Activated CD8-positive, alpha-beta memory T cell treated with anti-CD3 and anti-CD28 coated beads, Interleukin-2, amount 10 ng/mL, durations not matched to agents 7 days and 5 days (primary cell): ENCODE results near the gene NUBPL. TPM values are rescaled to one million over a fixed set of nuclear protein-coding genes. Genes with fewer than 3 reads are reported as not detected.
"Not testable (repeated sequence)": the region's sequence is repeated elsewhere in the genome, so short reads cannot be mapped to it uniquely, and the experiment has no call there.

Experiments
- ATAC-seq: fragments of 150-1000 bp; cut with Tn5 transposase; one replicate; pipeline ENCODE4 v1.10.0; 2021; ENCODE audit warnings: moderate library complexity
- CTCF ChIA-PET: fragments of 350-600 bp; sonication (Branson Sonifier 250); formaldehyde crosslinking; loops from one replicate; lab custom pipeline; 2021; ENCODE audit warnings: antibody characterized with exemption; lab: Charles Lee
- DNase-seq: peaks from one replicate; pipeline ENCODE4 v3.0.0-alpha.2; 2020
- H3K27ac Mint-ChIP-seq: one replicate; pipeline ENCODE4 v1.8.0; 2021; ENCODE audit warnings: mild to moderate bottlenecking, mixed read lengths
- H3K27me3 Mint-ChIP-seq: one replicate; pipeline ENCODE4 v1.8.0; 2021; ENCODE audit warnings: mixed read lengths
- H3K36me3 Mint-ChIP-seq: one replicate; pipeline ENCODE4 v1.8.0; 2021; ENCODE audit warnings: mild to moderate bottlenecking, mixed read lengths
- H3K4me1 Mint-ChIP-seq: one replicate; pipeline ENCODE4 v1.8.0; 2021; ENCODE audit warnings: mixed read lengths
- H3K4me3 Mint-ChIP-seq: one replicate; pipeline ENCODE4 v1.8.0; 2021; ENCODE audit warnings: mild to moderate bottlenecking, moderate library complexity, mixed read lengths
- H3K9me3 Mint-ChIP-seq: one replicate; pipeline ENCODE4 v1.8.0; 2022; ENCODE audit warnings: low read depth, mixed read lengths
- total RNA-seq, 2 experiments: library from RNA; stranded (reverse); gene quantifications; one replicate each; pipeline ENCODE4 v1.2.3, GENCODE V29; 2021

Gene NUBPL
- total RNA-seq, 2 experiments from 2014 or later, result 6.3 to 7.4 TPM

- DNase-seq (no peak), ATAC-seq (no peak)
- H3K4me1 Mint-ChIP-seq, result no peaks in the 10 kb centered on the region
- CTCF ChIA-PET, result no interaction called here
- H3K9me3 Mint-ChIP-seq, result no peaks in the 10 kb centered on the region
- no peak overlapping the region for H3K4me3 Mint-ChIP-seq
- peaks cover 4% of the 10 kb centered on the region for H3K36me3 Mint-ChIP-seq
- no peaks in the 10 kb centered on the region for H3K27me3 Mint-ChIP-seq
- H3K27ac Mint-ChIP-seq, result no peak overlapping the region
These were observed 273.8 kb downstream of the NUBPL start for GRCh38 chr14:31835049-31835448.

GRCh38 chr14:31837031-31837430 is 275.8 kb downstream of the NUBPL start:
- Mint-ChIP-seq H3K4me3 (no peak overlapping the region), H3K27me3 (no peaks in the 10 kb centered on the region), H3K4me1 (no peaks in the 10 kb centered on the region), H3K27ac (no peak overlapping the region), H3K9me3 (no peaks in the 10 kb centered on the region), H3K36me3 (peaks cover 4% of the 10 kb centered on the region)
- DNase-seq, result no peak
- CTCF ChIA-PET, result no interaction called here
- ATAC-seq, result no peak

- no peak for DNase-seq
These were observed 281.7 kb downstream of the NUBPL start for GRCh38 chr14:31842899-31843298.

GRCh38 chr14:31843361-31844091 is 282.3 kb downstream of the NUBPL start:
- no peaks in the 10 kb centered on the region for H3K9me3 Mint-ChIP-seq
- DNase-seq (no peak), ATAC-seq (no peak)
- no peaks in the 10 kb centered on the region for H3K27me3 Mint-ChIP-seq
- no peaks in the 10 kb centered on the region for H3K4me1 Mint-ChIP-seq
- CTCF ChIA-PET, result no interaction called here
- H3K4me3 Mint-ChIP-seq, result no peak overlapping the region
- peaks cover 3% of the 10 kb centered on the region for H3K36me3 Mint-ChIP-seq
- H3K27ac Mint-ChIP-seq, result no peak overlapping the region

More at GRCh38 chr14:31842899-31843298, 281.7 kb downstream of the NUBPL start:
- Mint-ChIP-seq H3K36me3 (peaks cover 3% of the 10 kb centered on the region), H3K27ac (no peak overlapping the region), H3K9me3 (no peaks in the 10 kb centered on the region), H3K4me3 (no peak overlapping the region), H3K4me1 (no peaks in the 10 kb centered on the region), H3K27me3 (no peaks in the 10 kb centered on the region)
- ATAC-seq, result no peak
- CTCF ChIA-PET, result no interaction called here

GRCh38 chr14:31854508-31855075 is 293.4 kb downstream of the NUBPL start:
- Mint-ChIP-seq H3K4me3 (no peak overlapping the region), H3K9me3 (peaks cover 4% of the 10 kb centered on the region), H3K4me1 (peaks cover 2% of the 10 kb centered on the region), H3K36me3 (peaks cover 16% of the 10 kb centered on the region), H3K27ac (peak overlapping the region; percentile 25), H3K27me3 (no peaks in the 10 kb centered on the region)
- no peak for DNase-seq
- CTCF ChIA-PET, result no interaction called here
- ATAC-seq, result no peak

GRCh38 chr14:31855262-31855661 is 294.1 kb downstream of the NUBPL start:
- no peaks in the 10 kb centered on the region for H3K27me3 Mint-ChIP-seq
- no peak overlapping the region for H3K4me3 Mint-ChIP-seq
- peaks cover 16% of the 10 kb centered on the region for H3K36me3 Mint-ChIP-seq
- peaks cover 4% of the 10 kb centered on the region for H3K9me3 Mint-ChIP-seq
- CTCF ChIA-PET, result no interaction called here
- no peak for DNase-seq
- H3K27ac Mint-ChIP-seq, result no peak overlapping the region
- ATAC-seq, result no peak
- H3K4me1 Mint-ChIP-seq, result peaks cover 2% of the 10 kb centered on the region

- H3K36me3 Mint-ChIP-seq, result peaks cover 16% of the 10 kb centered on the region
- H3K4me1 Mint-ChIP-seq, H3K4me3 Mint-ChIP-seq, ATAC-seq, DNase-seq, H3K9me3 Mint-ChIP-seq, CTCF ChIA-PET, H3K27me3 Mint-ChIP-seq, H3K27ac Mint-ChIP-seq: not testable (repeated sequence)
These were observed 294.8 kb downstream of the NUBPL start for GRCh38 chr14:31856003-31856402.

- no peaks in the 10 kb centered on the region for H3K27me3 Mint-ChIP-seq
- H3K9me3 Mint-ChIP-seq, result peaks cover 2% of the 10 kb centered on the region
- CTCF ChIA-PET, result no interaction called here
- H3K4me3 Mint-ChIP-seq, result no peak overlapping the region
- peaks cover 12% of the 10 kb centered on the region for H3K36me3 Mint-ChIP-seq
- H3K27ac Mint-ChIP-seq, result no peak overlapping the region
- no peak for ATAC-seq
- H3K4me1 Mint-ChIP-seq, result peaks cover 2% of the 10 kb centered on the region
- DNase-seq, result no peak
These were observed 297.7 kb downstream of the NUBPL start for GRCh38 chr14:31858868-31859267.

GRCh38 chr14:31864937-31865855 is 304.0 kb downstream of the NUBPL start:
- H3K36me3 Mint-ChIP-seq, result peaks cover 27% of the 10 kb centered on the region
- no peak overlapping the region for H3K4me3 Mint-ChIP-seq
- H3K9me3 Mint-ChIP-seq, result peaks cover 7% of the 10 kb centered on the region
- H3K27me3 Mint-ChIP-seq, result peaks cover 4% of the 10 kb centered on the region
- DNase-seq (no peak), ATAC-seq (no peak)
- CTCF ChIA-PET, result no interaction called here
- peaks cover 14% of the 10 kb centered on the region for H3K4me1 Mint-ChIP-seq
- no peak overlapping the region for H3K27ac Mint-ChIP-seq

- Mint-ChIP-seq H3K27ac (peak overlapping the region; percentile 72), H3K9me3 (peaks cover 7% of the 10 kb centered on the region)
These were observed 306.4 kb downstream of the NUBPL start for GRCh38 chr14:31867570-31867969.

GRCh38 chr14:31868096-31868495 is 306.9 kb downstream of the NUBPL start:
- H3K4me3 Mint-ChIP-seq, result peak overlapping the region; percentile 53
- not testable (repeated sequence) for H3K9me3 Mint-ChIP-seq
- peak overlapping the region; percentile 72 for H3K27ac Mint-ChIP-seq

More at GRCh38 chr14:31867570-31867969, 306.4 kb downstream of the NUBPL start:
- Mint-ChIP-seq H3K4me3 (peak overlapping the region; percentile 53), H3K4me1 (peaks cover 14% of the 10 kb centered on the region), H3K36me3 (peaks cover 27% of the 10 kb centered on the region), H3K27me3 (peaks cover 17% of the 10 kb centered on the region)
- no peak for ATAC-seq
- no peak for DNase-seq
- CTCF ChIA-PET, result no interaction called here

GRCh38 chr14:31876741-31877140 is 315.5 kb downstream of the NUBPL start:
- Mint-ChIP-seq H3K4me1 (no peaks in the 10 kb centered on the region), H3K4me3 (no peak overlapping the region), H3K27ac (no peak overlapping the region), H3K27me3 (peaks cover 13% of the 10 kb centered on the region), H3K36me3 (no peaks in the 10 kb centered on the region), H3K9me3 (no peaks in the 10 kb centered on the region)
- CTCF ChIA-PET, result no interaction called here
- DNase-seq (no peak), ATAC-seq (no peak)

More at GRCh38 chr14:31868096-31868495, 306.9 kb downstream of the NUBPL start:
- ATAC-seq, DNase-seq, CTCF ChIA-PET: not testable (repeated sequence)
- Mint-ChIP-seq H3K4me1 (peaks cover 14% of the 10 kb centered on the region), H3K27me3 (peaks cover 17% of the 10 kb centered on the region), H3K36me3 (peaks cover 27% of the 10 kb centered on the region)

GRCh38 chr14:31877255-31877798 is 316.1 kb downstream of the NUBPL start:
- no peak overlapping the region for H3K4me3 Mint-ChIP-seq
- no peaks in the 10 kb centered on the region for H3K36me3 Mint-ChIP-seq
- no peak for DNase-seq

More at GRCh38 chr14:31877255-31877798, 316.1 kb downstream of the NUBPL start:
- ATAC-seq, result no peak
- Mint-ChIP-seq H3K27ac (no peak overlapping the region), H3K9me3 (no peaks in the 10 kb centered on the region), H3K27me3 (peaks cover 11% of the 10 kb centered on the region), H3K4me1 (no peaks in the 10 kb centered on the region)
- CTCF ChIA-PET, result no interaction called here
